Measurements from ENCODE around the gene WWOX. TPM values are rescaled to one million over a fixed set of nuclear protein-coding genes. Genes with fewer than 3 reads are reported as not detected.

Gene WWOX
- total and polyA plus RNA-seq, 2 of the 8 experiments (the other 6 are each of a cell fraction or from before 2014, with no cell fraction given), result 5.4 to 16.7 TPM

DNA sequence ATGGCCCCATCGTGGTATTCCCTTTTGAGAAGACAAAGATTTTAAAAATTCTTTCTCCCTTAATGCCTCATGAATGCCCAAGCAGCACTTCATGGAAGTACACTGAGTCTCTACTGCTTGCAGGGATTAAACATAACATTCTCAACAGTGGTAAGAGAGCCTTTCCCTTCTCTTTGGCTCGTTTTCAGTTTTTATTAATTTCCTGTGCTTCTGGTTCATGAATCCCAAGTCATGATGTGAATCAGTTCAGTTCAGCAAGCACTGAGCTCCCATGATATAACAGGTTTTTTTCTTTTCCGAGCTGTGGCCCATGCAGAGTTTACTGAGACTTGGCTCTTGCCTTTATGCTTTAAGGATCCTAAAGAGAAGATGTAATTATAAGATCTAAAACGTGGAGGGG is 175.3 kb downstream of the WWOX start (continued):
- TF ChIP-seq CHD1 (IDR thresholded peaks at IDR 0.05; ENCODE audit: low read depth, low read length) (no peak), POLR2A (IDR thresholded peaks at IDR 0.05; ENCODE audit: control extremely low read depth in 1 of 2, low read depth in 2 of 2, low read length in 2 of 2) (no peak)

Measured in H1 (cell line).